SJCRH30 (cell line): ENCODE results near the gene VWF. TPM values are rescaled to one million over a fixed set of nuclear protein-coding genes. Genes with fewer than 3 reads are reported as not detected.
"Not testable (repeated sequence)": the region's sequence is repeated elsewhere in the genome, so short reads cannot be mapped to it uniquely, and the experiment has no call there.

Source experiments
- DNase-seq, 2 experiments: peaks; one replicate each; pipeline ENCODE4 v3.0.0-alpha.2; 2015 to 2020
- H3K27ac ChIP-seq: fragments of 250-450 bp; sonication (Bioruptor Pico); 2 replicates; pipeline ENCODE4 v1.5.1; 2020; ENCODE audit warnings: mild to moderate bottlenecking, moderate library complexity
- H3K27me3 ChIP-seq: fragments of 250-450 bp; sonication (Bioruptor Pico); 2 replicates; pipeline ENCODE4 v1.5.1; 2020; ENCODE audit warnings: mild to moderate bottlenecking, moderate library complexity
- H3K36me3 ChIP-seq: fragments of 250-450 bp; sonication (Bioruptor Pico); 2 replicates; pipeline ENCODE4 v1.5.1; 2020; ENCODE audit warnings: mild to moderate bottlenecking, moderate library complexity
- H3K4me1 ChIP-seq: fragments of 250-450 bp; sonication (Bioruptor Pico); 2 replicates; pipeline ENCODE4 v1.5.1; 2020; ENCODE audit warnings: mild to moderate bottlenecking, moderate library complexity
- H3K4me3 ChIP-seq: fragments of 250-450 bp; sonication (Bioruptor Pico); 2 replicates; pipeline ENCODE4 v1.5.1; 2020; ENCODE audit warnings: mild to moderate bottlenecking, moderate library complexity
- H3K9me3 ChIP-seq: fragments of 250-450 bp; sonication (Bioruptor Pico); replicated peaks from 2 replicates; pipeline ENCODE4 v1.5.1; 2020; ENCODE audit warnings: mild to moderate bottlenecking, moderate library complexity
- total RNA-seq: library from RNA; depleted of rRNA; stranded (reverse); fragments of >200 nt; shearing (Covaris generic); gene quantifications from 2 replicates; pipeline ENCODE4 v1.2.3, GENCODE V29; 2014; rRNA removed

The VWF gene
- 0.35 and 0.73 TPM in 2 replicates for total RNA-seq

DNA sequence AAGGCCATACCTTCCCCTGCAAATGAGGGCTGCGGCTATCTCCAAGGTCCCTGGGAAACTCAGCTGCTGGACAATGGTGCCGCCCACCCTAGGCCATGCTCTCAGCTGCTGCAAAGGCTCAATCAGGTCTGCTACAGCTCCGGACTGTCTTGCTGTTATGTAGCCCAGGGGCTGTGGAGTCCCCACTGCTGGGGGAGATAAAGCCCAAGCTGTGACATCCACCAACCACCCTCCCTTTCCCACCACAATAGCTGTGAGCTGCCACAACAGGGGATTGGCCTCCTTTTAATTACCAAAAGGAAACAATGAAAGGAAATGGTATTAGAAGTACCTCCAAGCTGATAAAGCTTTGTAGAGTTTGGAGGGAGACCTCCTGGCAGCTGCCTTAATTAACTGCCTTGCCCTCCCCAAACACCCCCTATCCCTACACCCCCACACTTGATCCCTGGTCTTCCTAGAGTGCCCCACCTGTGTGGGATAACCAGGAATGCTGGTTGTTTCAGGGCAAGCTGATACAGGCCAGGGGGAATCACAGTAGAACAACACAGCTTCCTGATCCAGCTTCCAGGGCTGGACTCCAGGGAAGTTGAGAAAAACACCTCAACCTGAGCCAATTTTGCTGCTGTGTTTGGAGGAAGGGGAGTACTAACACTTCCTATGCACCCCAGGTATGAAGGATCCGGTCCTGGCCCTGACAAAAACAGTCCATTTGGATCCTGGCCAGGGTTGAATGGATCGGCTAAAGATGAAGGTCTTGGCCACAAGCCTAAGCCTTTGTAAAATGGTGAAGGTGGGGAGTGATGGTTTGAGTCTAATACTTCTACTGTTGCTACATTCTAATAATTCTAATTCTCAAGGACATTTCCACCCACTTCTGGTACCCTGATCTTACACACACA is at the start of gene VWF:
Gene VWF, minus strand, starts transcription at position 260 of the 899 bp plus-strand sequence. CDS start 1,474 bp downstream, outside the sequence.
- Histone ChIP-seq H3K4me3 (no peak within 1 kb of the TSS), H3K4me1 (no peaks in the 10 kb centered on the region), H3K36me3 (no peaks in the 10 kb centered on the region), H3K27me3 (peaks cover 5% of the 10 kb centered on the region; the same call in 1 of the 2 replicates), H3K27ac (no peak within 1 kb of the TSS), H3K9me3 (no peaks in the 10 kb centered on the region)
- DNase-seq = peak; percentile 27 to 50

DNA sequence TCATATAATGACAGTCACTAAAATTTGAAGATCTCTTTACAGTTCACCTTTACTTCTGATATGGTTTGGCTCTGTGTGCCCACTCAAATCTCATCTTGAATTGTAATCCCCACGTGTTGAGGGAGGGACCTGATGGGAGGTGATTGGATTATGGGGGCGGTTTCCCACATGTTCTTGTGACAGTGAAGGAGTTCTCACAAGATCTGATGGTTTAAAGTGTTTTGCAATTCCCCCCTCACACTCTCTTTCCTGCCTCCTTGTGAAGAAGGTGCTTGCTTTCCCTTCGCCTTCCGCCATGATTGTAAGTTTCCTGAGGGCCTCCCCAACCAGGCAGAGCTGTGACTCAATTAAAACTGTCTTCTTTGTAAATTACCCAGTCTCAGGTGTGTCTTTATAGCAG is 48.4 kb upstream of the VWF start:
- Histone ChIP-seq H3K4me3 (no peak overlapping the region), H3K27me3 (no peaks in the 10 kb centered on the region), H3K4me1 (peaks cover 7% of the 10 kb centered on the region), H3K9me3 (0 out of 2 replicates have a peak, but pooled peaks cover 3% of the 10 kb centered on the region), H3K27ac (no peak overlapping the region), H3K36me3 (no peaks in the 10 kb centered on the region)
- no peak for DNase-seq

DNA sequence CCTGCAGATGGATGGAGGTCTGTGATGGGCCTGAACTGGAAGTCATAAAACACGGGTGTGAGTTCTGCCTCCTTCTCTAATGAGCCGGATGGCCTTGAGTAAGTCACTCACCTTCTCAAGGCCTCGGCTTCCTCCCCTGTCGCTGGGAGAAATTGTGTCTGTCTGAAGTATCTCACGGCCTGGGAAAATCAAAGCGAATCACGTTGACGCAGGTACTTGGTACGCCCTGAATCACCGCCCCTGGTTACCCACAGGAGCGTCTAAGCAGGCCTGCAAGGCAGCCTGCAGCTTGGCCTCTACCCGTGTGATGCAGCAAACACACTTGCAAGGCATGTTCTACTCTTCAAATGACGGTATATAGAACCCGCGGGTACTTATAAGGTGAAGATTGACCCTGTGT is 47.6 kb upstream of the VWF start:
- H3K36me3 ChIP-seq = no peaks in the 10 kb centered on the region
- no peak overlapping the region for H3K4me3 ChIP-seq
- no peaks in the 10 kb centered on the region for H3K27me3 ChIP-seq
- no peak overlapping the region for H3K27ac ChIP-seq
- H3K9me3 ChIP-seq = 0 out of 2 replicates have a peak, but pooled peaks cover 3% of the 10 kb centered on the region
- peaks cover 12% of the 10 kb centered on the region for H3K4me1 ChIP-seq
- DNase-seq = no peak

GRCh38 chr12:6171409-6172015 is 47.0 kb upstream of the VWF start:
- Histone ChIP-seq H3K27ac (no peak overlapping the region), H3K9me3 (0 out of 2 replicates have a peak, but pooled peaks cover 3% of the 10 kb centered on the region), H3K36me3 (no peaks in the 10 kb centered on the region), H3K4me3 (no peak overlapping the region), H3K27me3 (no peaks in the 10 kb centered on the region), H3K4me1 (peaks cover 15% of the 10 kb centered on the region)
- no peak for DNase-seq

GRCh38 chr12:6167327-6168280 is 43.1 kb upstream of the VWF start:
- H3K4me1 ChIP-seq = peaks cover 15% of the 10 kb centered on the region

DNA sequence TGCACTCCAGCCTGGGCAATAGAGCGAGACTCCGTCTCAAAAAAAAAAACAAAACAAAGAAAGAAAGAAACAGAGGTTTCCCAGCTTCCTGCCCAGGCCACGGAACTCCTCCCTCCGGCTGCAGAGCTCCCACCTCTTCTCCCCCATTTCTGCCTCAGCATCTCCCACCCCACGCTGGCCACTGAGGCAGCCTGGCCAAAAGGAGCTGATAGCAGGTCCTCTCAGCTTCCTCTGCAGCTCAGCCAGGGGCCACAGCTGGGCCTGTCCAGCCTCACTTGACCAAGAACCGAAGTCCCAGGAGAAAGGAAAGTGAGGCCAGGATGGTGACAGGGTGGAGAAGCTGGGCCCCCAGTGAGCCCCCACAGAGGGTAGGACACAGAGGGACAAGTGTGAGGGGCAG is 42.3 kb upstream of the VWF start:
- H3K9me3 ChIP-seq = no peaks in the 10 kb centered on the region
- H3K36me3 ChIP-seq = no peaks in the 10 kb centered on the region
- peaks cover 15% of the 10 kb centered on the region for H3K4me1 ChIP-seq
- no peaks in the 10 kb centered on the region for H3K27me3 ChIP-seq
- no peak for DNase-seq
- H3K27ac ChIP-seq = peak overlapping the region; percentile 62
- H3K4me3 ChIP-seq = no peak overlapping the region

More at GRCh38 chr12:6167327-6168280, 43.1 kb upstream of the VWF start:
- no peaks in the 10 kb centered on the region for H3K27me3 ChIP-seq
- DNase-seq = peak; percentile 78 to 85
- no peaks in the 10 kb centered on the region for H3K36me3 ChIP-seq
- H3K4me3 ChIP-seq = no peak overlapping the region
- no peaks in the 10 kb centered on the region for H3K9me3 ChIP-seq
- peak overlapping the region; percentile 62 for H3K27ac ChIP-seq

- Histone ChIP-seq H3K27ac (no peak overlapping the region), H3K27me3 (no peaks in the 10 kb centered on the region), H3K4me3 (no peak overlapping the region), H3K4me1 (peaks cover 15% of the 10 kb centered on the region), H3K9me3 (no peaks in the 10 kb centered on the region), H3K36me3 (no peaks in the 10 kb centered on the region)
- DNase-seq = no peak
Observed at GRCh38 chr12:6165395-6165794, 40.9 kb upstream of the VWF start.

- no peak overlapping the region for H3K4me3 ChIP-seq
- H3K27me3 ChIP-seq = no peaks in the 10 kb centered on the region
- no peak overlapping the region for H3K27ac ChIP-seq
- DNase-seq = no peak
- H3K36me3 ChIP-seq = no peaks in the 10 kb centered on the region
- peaks cover 14% of the 10 kb centered on the region for H3K4me1 ChIP-seq
- no peaks in the 10 kb centered on the region for H3K9me3 ChIP-seq
Observed at GRCh38 chr12:6163416-6164060, 39.1 kb upstream of the VWF start.

DNA sequence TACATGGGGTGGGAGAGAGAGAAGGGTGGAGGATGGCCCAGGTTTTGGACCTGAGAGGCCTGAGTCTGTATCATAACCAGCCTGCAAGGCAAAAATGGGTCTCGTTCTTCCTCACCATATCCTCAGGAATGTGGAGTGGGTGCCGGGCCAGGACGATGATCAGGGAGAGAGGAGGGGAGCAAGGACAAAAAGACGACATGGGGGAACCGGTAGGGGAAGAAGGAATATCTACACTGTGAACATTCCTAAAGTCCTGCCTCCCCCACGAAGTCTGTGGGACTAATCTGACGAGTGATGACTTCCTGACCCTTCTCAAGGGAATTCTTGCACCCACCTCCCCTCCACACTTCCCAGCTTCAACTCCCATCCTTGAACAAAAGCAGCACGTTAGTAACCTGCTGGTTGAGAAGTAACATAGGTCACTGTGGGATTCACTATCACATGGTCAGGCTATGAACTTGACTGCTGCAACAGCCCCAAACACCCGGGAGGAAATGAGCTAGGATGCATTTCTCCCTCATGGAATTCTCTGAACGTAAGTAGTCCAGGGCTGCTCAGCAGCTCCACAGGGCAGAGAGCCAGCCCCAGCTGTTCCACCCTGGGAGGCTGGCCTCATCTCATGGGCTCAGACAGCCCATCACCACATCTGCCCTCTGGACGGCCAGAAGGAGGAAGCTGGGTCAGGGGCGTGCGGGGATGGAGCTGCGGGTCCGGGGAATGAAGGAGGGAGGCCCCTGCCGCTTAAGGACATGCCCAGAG is 36.8 kb upstream of the VWF start:
- no peak overlapping the region for H3K4me3 ChIP-seq
- H3K4me1 ChIP-seq = no peaks in the 10 kb centered on the region
- no peaks in the 10 kb centered on the region for H3K27me3 ChIP-seq
- DNase-seq = peak in 1 of 2 experiments; percentile 34
- H3K36me3 ChIP-seq = no peaks in the 10 kb centered on the region
- H3K9me3 ChIP-seq = no peaks in the 10 kb centered on the region; the same call in 1 of the 2 replicates
- H3K27ac ChIP-seq = no peak overlapping the region

DNA sequence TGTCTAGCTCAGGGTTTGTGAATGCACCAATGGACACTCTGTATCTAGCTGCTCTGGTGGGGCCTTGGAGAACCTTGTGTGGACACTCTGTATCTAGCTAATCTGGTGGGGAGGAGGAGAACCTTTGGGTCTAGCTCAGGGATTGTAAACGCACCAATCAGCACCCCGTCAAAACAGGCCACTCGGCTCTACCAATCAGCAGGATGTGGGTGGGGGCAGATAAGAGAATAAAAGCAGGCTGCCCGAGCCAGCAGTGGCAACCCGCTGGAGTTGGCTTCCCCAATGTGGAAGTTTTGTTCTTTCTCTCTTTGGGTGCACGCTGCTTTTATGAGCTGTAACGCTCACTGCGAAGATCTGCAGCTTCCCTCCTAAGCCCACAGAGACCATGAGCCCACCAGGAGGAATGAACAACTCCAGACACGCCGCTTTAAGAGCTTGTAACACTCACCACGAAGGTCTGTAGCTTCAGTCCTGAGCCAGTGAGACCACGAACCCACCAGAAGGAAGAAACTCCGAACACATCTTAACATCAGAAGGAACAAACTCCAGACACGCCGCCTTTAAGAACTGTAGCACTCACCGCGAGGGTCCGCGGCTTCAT is 35.7 kb upstream of the VWF start:
- H3K27me3 ChIP-seq, H3K9me3 ChIP-seq, H3K4me3 ChIP-seq, DNase-seq, H3K4me1 ChIP-seq, H3K27ac ChIP-seq, H3K36me3 ChIP-seq: not testable (repeated sequence)

DNA sequence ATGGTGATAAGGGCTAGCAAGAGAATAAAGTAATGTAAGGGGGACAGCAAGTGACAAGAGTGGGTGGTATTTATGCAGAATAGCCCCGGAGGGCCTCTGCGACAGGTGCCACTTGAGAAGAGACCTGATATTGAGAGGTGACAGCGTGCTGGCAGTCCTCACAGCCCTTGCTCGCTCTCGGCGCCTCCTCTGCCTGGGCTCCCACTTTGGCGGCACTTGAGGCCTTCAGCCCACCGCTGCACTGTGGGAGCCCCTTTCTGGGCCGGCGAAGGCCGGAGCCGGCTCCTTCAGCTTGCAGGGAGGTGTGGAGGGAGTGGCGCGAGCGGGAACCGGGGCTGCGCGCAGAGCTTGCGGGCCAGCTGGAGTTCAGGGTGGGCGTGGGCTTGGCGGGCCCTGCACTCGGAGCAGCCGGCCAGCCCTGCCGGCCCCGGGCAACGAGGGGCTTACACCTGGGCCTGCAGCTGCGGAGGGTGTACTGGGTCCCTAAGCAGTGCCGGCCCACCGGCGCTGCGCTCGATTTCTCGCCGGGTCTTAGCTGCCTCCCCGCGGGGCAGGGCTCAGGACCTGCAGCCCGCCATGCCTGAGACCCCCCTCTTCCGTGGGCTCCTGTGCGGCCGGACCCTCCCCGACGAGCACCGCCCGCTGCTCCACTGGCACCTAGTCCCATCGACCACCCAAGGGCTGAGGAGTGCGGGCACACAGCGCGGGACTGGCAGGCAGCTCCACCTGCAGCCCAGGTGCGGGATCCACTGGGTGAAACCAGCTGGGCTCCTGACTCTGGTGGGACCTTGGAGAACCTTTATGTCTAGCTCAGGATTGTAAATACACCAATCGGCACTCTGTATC is 34.9 kb upstream of the VWF start:
- not testable (repeated sequence) for H3K36me3 ChIP-seq, DNase-seq, H3K4me1 ChIP-seq, H3K27me3 ChIP-seq, H3K4me3 ChIP-seq, H3K27ac ChIP-seq, H3K9me3 ChIP-seq

DNA sequence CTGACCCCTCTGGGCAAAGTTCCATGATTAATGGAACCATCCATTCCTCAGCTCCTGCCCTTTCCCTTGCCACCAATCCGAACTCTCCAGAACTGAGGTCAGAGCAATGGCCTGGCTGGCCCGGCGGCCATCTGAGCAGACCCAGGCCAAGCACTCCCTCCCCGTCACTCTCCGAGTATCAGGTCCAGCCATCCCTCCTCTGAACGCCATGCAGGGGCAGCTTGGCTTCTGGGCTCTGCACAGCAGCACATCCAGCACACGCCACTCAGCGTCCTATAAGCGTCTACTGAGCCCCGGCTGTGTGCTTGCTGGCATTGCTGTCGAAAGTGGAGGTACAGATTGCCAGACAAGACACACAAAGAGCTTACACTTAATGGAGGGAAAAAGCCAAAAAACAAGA is 34.3 kb upstream of the VWF start:
- Histone ChIP-seq H3K4me1 (no peaks in the 10 kb centered on the region), H3K4me3 (no peak overlapping the region), H3K36me3 (no peaks in the 10 kb centered on the region), H3K27me3 (no peaks in the 10 kb centered on the region; the same call in 1 of the 2 replicates), H3K9me3 (no peaks in the 10 kb centered on the region; the same call in 1 of the 2 replicates), H3K27ac (no peak overlapping the region)
- DNase-seq = no peak
